ENCODE data around the gene HIC1.

Gene HIC1

DNA sequence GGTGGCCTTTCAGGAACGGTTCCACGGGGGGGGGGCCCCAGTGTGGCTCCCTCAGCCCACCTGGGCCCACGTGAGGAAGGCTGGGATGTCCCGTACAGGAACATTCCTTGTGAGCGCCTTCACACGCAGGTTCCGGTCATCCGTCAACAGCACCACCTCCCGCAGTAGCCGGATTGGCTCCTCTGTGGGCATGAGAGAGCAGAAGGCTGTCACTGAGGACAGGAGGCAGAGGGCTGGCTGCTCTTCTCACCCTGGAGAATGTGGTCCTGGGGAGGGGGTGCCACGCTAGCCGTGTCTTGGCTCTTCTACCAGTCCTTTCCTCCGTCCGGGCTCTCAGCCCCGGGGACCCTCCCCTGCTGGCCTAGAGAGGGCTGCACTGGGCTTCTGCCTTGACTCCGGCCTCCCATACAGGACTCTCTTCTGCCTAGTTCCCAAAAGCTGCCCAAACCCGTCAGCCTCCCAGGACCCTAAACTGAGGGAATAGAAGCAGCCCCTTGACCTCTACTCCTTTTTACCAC lies 6.6 kb downstream of the HIC1 start:
- no peak for DNase-seq

DNA sequence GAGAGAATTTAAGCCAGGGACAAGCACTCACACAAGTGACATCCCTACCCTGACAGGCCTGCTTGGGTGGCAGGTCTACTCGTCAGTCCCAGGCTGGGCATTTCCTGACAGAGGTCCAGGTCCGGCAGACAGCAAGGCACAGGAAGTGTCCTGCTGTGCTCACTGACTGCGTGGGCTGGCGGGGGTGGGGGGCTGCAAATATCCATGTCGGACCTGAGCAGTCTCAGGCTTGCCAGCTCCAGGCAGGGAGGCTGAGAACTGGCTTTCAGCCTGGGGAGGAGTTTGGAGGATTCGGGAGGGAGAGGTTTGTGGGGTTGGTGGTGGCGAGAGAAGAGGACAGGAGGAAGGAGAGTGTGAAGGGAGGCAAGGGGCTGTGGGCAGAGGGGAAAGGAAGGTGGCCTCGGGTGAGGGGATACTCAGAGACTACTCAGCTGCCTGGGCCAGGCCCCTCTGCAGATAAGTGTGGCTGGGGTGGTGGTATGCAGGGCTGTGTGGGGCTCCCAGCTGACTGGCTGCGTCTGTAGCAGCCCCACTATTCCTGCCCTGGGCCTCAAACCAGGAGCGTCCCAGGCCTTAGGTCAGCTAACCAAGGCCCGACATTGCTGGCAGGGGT lies 7.8 kb downstream of the HIC1 start:
- DNase-seq = no peak

DNA sequence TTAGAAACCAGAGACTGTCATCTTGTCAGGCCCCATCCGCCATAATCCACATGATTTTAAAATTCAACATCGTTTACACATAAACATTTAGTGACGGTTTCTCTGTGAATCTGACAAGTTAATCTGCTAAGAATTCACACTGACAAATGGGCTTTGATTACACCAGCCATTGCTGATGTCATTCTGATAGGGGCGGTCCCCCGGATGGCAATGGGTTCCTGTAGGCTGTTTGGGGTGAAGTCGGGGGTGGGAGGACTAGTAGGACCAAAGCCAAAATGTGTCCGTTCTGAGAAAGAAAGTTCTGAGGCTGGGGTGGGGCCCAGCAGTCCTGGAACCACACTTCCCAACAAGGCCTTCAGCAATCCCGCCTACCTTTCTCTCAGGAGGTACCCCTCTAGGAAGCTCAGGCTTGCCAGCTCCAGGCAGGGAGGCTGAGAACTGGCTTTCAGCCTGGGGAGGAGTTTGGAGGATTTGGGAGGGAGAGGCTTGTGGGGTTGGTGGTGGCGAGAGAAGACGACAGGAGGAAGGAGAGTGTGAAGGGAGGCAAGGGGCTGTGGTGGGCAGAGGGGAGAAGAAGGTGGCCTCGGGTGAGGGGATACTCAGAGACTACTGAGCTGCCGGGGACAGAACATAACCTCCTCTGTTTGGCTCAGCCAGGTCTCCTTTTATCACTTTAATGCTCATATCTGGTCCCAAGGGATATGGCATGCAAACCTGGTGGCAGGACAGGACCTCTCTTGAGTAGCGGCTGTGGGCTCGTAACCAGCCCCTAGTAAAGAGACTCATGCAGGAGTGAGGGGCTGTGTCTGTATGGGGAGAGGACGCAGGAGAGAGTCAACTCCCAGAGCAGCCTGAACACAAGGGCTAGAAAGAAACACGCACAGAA lies 8.6 kb downstream of the HIC1 start:
- no peak for DNase-seq

DNA sequence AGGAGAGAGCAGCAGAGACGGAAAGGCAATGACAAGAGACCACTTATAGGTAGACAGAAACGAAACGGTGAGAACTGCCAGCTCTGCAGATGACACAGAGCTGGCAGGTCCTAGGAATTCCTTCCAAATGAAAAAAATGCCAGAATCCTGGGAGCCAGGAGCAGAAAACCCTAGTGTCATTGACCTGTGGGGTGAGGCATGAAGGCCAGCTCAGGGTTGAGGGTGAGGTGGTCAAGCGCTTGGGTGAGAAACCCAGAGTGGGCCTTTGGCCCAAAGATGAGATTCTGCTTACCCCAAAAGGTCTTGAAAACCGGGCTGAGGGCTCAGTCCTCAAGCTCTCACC lies 9.2 kb downstream of the HIC1 start:
- no peak for DNase-seq

DNA sequence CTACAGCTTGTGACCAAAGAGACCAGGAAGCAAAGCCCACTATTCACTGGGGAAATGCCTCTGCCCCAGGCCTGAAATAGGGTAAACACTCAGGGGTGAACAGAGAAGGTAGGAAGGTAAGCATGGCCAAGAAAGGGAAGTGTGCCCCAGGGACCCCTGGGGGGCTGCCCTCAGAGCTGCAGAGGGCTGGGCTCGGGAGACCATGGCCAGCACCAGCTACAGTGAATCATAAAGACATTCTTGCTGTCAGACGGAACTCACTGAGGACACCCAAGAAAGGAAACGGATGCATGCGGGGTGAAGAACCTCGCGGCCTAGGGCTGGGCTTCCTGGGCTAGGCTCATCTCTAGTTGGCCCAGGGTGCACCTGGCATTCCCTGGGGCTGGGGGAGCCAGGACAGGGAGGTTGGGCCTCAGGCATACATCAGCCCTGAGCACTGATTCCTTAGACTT lies 9.6 kb downstream of the HIC1 start:
- no peak for DNase-seq

DNA sequence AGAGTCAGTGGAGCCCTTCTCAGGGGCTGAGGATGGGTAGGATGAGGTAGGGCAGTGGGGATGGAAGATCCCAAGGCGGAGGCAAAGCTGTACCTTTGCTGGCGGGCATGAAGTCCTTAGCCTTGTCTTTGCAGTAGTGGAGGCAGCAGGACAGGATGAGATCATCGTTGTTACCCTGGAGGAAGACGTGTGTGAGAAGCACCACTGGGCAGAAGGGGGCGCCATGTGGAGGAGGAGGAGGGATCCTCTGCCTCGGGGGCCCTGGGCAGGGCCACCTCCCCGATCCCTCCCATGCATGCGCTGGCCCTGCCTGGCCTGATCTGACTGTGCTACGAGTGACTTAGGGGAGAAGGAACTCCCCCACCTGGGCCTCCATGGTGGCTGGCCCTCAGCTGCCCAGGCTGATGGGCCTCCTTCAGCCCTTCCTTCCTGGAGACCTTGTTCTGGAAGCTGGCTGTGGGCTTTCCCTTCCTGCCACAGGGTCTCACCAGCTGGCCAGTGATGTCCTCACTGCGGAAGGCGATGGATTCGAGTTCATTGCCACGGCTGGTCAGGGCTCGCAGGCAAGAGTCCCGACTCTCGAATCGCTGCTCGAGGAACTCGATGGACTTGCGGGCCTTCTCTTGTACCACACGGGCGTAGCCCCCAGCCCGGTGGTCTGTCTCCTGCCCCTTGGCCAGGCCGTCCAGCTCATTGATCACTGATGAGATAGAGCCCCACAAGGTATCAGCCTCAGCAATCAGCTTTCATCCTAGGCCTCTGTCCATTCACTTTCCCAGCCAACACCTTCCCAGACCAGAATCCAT lies 10.3 kb downstream of the HIC1 start:
- no peak for DNase-seq

DNA sequence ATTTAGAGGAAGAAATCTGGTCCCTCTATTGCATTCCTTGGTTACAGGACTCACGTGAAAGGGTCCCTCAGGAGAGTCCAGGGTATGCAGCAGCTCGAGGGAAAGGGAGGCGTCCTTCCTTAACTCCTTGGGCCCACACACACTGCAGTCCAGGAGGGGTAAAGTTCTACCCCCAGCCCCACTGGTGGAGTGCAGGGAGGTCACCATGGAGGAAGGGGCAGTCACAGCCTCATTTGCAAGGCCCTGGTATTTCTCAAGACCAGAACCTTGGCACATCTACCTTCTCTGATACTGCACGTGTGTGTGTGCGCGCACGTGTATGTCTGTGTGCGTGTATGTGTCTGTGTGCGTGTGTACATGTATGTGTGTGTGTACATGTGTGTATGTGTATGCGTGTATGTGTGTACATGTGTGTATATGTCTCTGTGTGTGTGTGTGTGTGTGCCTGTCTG lies 11.1 kb downstream of the HIC1 start:
- no peak for DNase-seq

DNA sequence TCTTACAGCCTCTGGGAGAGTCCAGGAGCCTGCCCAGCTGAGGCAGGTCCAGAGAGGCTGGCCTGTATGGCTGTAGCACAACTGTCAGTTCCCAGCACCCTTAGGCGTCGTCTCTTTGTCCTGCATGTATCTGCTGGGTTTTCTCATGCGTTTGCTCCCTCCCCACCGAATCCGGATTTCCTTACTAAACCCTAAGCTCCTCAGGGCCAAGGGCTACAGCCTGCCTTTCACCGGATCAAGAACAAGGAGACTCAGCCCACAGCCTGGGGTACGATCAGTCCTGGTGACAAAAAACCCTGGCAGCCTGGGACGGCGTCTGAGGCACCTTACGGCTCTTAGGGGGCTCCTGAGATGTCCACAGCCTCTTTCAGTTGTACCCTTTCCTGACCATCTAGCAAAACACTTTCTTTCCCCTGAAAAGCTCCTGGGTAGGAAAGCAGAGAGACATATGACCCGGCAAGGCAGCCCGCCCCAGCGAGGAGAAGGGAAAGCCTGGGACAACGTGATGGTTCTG lies 12.2 kb downstream of the HIC1 start:
- no peak for DNase-seq

DNA sequence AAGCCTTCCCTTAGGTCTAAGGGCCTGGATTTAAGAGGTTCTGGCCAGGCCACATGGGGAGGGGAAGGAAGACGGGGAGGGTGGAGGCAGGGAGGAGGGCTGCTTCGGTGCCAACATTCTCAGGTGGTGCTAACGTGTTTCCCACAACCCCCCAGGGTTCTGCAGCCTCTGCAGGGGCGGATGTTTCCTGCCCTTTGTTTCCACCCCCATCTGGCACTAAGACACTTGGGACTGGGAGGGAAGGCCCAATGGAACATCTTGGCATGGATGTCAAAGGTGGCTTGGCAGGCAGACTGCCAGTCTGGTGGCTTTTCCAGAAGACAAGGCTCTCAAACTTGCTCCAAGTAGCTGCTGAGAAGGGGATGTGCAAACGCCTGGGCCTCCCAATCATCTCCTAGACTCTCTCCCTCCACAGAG lies 12.7 kb downstream of the HIC1 start:
- DNase-seq = no peak

DNA sequence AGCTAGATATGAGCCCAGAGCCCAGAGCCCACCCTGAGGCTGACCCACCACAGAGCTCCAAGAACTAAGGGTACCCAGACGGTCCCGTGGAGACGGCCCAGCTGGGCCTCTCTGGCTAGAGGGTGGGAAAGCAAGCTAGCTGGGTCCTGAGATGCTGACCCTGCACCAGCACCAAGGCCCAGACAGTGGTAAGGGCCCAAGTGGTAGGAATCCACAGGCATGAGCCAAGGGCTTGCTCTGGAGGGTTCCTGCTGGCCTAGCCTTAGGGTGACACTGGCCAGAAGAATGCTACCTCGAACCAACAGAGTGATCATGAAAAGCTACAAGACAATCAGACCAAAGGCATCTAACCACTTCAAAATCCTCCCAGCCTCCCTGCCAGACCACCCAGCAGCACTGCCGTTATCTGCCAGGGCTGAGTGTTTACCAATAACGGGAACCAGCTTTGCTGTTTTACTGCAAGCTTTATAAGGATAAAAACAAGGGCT lies 13.2 kb downstream of the HIC1 start:
- DNase-seq = no peak

DNA sequence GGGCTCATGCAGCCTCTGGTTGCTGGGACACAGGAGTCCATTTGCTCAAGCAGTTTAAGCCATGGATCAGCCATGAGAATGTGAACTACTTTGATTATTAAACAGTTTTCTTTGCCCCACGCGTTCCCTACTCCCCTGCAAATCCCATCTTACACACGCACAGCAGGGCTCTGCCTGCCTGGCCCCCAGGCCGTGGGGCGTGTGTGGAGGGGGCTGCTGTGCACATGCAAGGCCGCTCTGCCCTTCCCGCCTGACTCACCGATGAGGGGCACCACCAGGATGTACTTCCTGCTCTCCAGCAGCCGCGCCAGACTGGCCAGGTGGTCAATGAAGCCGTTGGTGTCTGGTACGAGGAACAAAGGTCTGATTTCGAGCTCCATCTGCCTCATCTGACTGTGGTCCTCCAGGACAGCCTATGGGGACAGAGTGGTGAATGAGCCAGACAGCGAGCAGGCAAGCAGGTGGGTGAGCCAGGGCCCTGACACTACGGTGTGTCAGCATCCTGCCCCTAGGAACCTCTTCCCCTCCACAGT lies 13.7 kb downstream of the HIC1 start:
- no peak for DNase-seq

DNA sequence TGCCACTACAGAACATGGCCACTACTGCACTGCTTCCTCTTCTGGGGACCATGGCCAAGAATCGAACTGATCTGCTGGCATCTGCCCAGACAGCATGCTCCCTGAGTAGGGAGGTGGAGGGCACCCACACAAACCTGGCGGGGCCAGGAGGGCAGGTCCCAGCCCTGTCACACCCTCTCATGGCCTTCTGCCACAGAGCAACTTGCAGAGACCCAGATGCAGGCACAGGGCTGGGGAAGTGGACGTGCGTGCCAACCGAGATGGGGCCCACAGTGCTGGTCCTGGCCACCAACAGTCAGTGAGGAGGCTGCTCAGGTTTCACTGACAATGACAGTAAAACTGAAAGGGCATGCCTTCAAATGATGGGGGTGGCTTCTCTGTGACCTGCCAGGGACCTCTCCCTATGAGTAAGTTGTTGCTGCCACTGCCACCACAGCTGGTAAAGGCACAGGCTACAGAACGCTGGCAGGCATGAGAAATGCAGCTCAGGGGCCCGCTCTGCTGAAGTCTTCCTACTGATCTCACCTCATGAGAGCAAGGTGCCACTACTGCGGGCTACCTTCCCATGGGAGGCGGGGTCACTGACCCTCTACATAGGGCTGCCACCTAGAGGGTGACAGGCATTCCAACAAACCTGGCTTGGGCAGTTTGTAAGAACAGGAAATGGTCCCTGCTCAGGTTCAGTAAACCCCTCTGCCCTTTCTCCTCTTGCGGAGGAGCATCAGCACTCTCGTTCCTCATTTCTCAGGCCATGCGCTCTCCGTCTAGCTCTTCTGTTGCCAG lies 15.5 kb downstream of the HIC1 start:
- no peak for DNase-seq

DNA sequence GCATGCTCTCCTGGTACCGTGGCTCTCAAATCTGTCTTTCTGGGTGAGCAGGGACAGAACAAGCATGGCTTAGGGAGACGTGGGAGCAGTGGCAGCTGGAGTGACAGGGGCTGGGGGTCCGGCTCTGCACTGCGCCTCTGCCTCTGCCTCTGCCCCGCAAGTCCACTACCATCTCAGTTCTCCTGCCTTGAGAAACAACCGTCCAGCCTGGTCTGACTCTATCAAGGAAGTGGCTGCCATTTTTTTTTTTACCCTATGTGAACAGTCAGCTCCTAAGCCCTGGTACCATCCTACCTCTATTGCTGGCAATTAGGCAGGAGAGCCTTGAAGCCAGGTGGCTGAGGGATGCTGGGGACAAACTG lies 16.1 kb downstream of the HIC1 start:
- no peak for DNase-seq

DNA sequence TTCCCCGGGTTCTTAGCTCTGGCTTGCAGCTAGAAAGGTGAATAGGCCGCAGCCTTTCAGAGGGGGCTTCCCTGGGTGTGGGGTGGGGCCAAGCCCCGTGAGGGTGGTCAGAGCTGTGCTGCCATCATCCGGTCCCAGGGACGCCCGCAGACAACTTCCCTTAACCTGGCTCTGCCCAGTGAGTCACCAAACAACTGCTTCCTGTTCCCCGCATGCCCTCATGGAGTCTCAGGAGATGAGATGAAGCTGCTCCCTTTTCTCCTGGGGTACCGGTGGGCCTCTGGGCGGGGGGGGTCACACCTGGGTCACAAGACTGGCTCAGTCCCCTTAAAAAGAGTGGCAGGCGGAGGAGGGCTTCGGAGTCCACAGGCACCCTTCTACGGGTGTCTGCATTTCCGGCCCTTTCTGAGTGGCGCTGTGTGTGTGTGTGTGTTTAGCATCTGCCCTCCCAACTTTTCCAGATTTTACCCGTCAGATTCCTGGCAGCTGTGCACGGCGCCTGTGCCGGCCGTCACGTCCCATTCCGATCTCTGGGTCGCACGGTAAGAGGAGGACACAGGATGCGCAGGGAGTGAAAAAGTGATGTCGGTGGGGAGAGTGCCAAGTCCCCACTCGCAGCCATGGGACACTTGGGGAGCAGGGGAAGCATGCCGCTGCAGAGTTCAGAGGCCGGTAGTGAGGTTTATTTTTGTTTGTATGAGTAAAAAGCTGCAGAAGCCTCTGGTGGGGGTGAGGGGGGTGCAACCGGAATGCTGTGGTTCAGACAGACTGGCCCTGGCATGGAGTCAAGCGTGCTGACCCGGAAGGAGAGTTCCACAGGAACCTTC lies 16.8 kb downstream of the HIC1 start:
- no peak for DNase-seq

DNA sequence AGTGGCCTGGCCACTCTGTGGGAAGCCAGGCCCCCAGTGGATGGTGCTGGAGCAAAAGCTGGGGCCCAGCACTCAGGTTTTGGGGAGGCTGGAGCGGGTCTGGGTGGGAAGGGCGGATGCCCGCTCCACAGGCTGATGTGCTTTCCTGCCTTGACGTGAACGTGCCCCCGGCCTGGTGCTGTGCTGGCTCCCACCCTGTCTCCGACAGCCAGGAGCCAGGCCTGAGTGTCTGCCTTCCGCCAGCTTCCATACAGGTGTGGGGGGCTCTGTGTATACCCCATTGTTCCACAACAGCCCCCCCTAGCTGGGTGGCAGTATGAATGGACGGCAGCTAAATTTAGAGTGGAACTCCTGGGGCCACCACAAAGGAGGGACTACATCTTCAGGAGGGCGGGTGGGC lies 20.0 kb downstream of the HIC1 start:
- no peak for DNase-seq

DNA sequence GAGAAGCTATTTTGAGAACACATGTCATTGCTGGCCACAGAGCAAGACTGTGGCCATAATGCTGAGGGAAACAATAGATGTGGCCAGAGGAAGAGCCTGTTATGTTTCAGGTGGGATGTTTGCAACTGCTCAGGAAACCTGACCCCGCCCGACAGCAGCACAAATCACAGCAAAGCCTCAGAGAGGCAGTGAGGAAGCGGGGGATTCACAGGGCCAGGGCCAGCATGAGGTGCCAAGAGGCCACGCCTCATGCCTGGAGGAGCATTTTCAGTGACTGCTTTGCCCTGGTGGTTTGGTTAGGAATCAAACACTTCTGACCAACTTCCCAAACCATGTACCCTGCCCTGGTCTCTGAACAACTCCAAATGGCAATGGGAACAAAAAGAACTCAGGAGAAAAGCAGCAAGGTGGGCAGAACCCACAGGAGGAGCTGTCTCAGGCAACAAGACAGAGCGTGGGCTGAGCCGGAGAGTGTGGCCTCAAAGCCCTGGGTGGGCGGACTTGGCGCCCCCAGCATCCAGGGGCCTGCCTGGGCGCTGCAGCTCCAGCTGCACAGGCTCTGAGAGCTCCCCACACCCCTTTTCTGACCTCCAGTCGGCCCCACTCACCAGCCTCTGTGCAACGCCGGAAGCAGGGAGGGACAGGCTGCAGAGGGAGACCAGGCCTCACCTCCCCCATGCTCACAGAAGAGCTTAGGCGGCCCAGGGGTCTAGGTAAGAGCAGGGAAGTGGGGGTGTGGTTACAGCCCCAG lies 20.6 kb downstream of the HIC1 start:
- DNase-seq = no peak

DNA sequence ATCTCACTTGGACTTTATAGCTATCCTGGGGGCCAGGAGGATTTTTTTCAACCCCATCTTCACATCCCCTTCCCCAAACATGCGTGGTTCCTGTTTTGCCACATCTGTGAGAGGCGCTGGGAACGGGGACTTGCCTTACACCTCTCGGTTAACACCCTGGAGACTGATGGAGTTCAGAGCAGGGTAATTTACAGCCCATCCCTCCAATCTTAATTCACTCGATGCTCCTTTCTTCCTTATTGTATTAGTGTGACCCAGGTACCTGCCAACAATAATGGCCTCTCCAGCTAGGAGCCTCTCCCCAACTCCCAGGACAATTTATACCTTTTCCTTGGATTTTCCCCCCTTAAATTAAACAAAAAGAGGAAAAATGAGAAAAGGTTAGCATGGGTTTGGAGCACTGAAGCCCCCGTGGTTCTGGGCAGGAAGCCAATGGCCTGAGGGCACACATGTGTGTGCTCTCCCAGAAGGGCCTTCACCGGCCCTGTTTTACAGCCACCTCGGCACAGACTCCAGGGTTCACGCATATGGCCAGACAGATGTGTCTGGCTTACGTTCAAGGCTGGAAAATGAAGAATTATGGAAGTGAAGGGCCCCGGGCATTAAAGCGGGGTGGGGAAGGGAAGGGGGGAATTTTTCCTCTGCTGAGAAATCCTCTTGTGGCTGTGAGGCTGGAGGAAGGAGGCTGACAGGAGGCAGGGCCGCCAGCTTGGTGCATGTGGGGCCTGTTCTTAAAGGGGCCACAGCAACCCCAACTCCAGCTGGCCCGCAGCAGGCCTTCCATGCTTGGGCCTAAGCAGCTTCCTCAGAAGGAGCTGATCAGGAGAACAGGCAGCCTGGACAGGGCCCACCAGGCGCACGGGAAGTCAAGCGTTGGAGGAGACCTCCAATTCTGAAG lies 21.4 kb downstream of the HIC1 start:
- no peak for DNase-seq

DNA sequence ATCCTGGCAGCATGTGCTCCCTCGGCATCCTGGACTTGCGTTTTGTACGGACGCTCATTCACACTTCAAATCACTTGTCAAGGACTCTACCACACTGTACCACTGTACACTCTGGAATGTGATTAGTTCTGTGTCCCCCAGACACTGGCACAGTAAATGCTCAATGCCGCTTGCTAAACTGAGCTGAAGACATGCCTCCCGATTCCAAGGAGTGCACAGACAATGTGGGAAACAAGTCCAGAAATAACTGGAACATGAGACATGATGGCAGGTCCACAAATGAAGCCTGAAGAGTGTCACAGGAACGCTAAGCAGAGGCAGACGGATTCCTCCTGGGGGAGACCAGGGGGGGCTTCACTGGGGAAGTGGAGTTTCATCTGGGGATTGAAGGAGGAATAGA lies 22.1 kb downstream of the HIC1 start:
- DNase-seq = no peak

DNA sequence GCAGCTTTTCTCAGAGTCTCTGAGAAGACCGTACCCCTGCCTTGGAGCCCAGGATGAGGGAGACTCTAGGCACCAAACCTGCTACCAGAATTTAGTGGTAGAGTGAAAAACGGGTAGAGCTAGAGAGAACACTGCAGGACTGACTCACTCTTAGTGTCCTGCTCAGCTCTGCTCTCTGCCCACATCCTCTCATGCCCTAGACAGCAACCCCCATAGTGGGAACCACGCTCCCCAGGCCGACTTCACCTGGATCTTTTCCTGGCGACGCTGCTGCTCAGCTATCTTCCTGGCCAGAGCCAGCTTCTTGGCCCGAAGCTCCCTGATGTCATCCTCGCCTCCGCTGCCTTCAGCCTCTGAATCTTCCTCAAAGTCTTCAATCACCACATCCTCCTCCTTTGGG lies 26.7 kb downstream of the HIC1 start:
- DNase-seq = no peak

Data from NCI-H2081 treated with DMSO at 0.1 percent for 48 hours (cell line).